NCI-H1694 (cell line): ENCODE results near the gene ARHGEF18.
A peak's percentile ranks its signal among the peaks of the same experiment; 100 is the strongest.
"Not testable (repeated sequence)": the region's sequence is repeated elsewhere in the genome, so short reads cannot be mapped to it uniquely, and the experiment has no call there.

Experiments used
- DNase-seq: peaks from one replicate; lab custom pipeline; 2025; lab: John Stamatoyannopoulos, UW

Gene ARHGEF18

GRCh38 chr19:7348587-7349230 lies at the start of gene ARHGEF18:
Gene ARHGEF18 (plus strand): TSS chr19:7348937. CDS start chr19:7362891, 13,954 bp downstream.
- DNase-seq, result no peak

- no peak for DNase-seq
Measured at GRCh38 chr19:7301525-7301924, 47.2 kb upstream of the ARHGEF18 start.

GRCh38 chr19:7303470-7303869 lies 45.3 kb upstream of the ARHGEF18 start:
- no peak for DNase-seq

DNA sequence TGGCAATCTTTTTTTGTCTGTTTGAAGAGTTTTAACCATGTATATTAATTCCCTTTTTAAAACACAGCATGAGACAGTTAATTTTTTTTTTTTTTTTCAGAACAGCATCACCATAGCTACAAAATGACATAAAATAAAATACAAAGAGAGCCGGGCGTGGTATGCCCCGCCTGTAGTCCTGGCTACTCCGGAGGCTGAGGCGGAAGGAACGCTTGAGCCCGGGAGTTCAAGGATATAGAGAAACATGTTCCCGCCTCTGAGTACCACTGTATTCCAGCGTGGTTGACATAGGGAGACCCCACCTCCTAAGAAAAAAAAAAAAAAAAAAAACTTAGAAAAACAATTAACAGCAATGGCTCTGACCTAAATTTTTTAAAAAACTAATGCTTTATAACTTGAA lies 44.5 kb upstream of the ARHGEF18 start:
- no peak for DNase-seq

DNA sequence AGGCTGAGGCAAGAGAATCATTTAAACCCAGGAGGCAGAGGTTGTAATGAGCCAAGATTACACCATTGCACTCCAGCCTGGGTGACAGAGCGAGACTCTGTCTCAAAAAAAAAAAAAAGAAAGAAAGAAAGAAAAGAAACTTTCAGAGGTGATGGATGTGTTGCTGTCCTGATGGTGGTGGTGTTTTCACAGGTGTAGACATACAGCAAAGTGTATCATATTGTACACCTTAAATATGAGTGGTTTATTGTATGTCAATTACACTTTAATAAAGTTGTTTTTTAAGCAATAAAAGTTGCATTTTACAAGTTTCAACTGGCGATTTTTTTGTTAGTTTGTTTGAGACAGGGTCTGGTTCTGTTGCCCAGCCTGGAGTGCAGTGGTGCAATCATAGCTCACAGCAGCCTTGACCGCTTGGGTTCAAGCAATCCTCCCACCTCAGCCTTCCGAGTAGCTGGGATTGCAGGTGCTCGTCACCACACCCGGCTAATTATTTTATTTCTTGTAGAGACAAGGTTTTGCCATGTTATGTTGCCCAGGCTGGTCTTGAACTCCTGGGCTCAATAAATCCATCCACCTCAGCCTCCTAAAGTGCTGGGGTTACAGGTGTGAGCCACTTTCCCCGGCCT lies 41.0 kb upstream of the ARHGEF18 start:
- DNase-seq, result no peak

GRCh38 chr19:7308327-7308726 lies 40.4 kb upstream of the ARHGEF18 start:
- DNase-seq, result not testable (repeated sequence)

DNA sequence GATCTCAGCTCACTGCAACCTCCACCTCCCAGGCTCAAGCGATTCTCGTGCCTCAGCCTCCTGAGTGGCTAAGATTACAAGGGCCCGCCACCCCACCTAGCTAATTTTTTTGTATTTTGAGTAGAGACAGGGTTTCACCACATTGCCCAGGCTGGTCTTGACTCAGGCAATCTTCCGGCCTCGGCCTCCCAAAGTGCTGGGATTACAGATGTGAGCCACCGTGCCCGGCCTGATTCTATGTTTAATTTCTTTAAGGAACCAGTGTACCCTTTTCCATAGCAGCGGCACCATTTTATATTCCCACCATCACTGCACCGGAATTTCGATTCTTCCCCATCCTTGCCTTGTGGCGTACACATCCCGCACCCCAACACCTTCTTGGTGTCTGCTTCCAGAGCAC lies 36.8 kb upstream of the ARHGEF18 start:
- DNase-seq, result no peak

- DNase-seq, result no peak
Measured at GRCh38 chr19:7312816-7313215, 35.9 kb upstream of the ARHGEF18 start.

DNA sequence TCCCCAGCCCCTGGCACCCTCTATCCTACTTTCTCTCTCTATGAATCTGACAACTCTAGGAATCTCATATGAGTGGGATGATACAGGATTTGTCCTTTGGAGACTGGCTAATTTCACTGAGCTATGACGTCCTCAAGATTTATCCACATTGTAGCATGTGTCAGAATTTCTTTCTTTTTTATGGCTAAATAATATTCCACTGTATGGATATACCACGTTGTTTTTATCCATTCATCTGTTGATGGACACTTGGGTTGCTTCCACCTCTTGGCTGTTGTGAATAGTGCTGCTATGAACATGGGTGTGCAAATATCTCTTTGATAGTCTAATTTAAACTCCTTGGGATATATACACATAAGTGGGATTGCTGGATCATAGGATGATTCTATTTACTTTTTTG lies 30.6 kb upstream of the ARHGEF18 start:
- DNase-seq, result no peak

GRCh38 chr19:7326105-7326877 lies 22.4 kb upstream of the ARHGEF18 start:
- peak; percentile 2 for DNase-seq

DNA sequence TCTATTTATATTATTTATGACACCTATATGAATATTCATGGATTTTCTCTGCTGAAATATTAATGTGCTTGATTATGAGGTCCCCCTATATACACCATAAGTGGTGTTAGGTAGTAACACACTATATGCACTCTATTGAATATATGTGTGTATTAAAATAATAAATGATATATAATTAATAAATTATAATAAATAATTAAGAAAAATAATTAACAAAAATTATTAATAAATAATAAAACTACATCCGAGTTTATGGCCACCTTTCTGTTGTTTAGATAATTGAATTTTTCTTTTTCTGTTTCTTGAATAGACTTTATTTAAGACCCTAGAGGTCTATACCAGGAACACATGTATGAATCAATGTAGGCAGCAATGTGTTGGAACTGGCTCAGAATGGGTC lies 20.9 kb upstream of the ARHGEF18 start:
- no peak for DNase-seq

GRCh38 chr19:7328647-7329046 lies 20.1 kb upstream of the ARHGEF18 start:
- DNase-seq, result no peak

- no peak for DNase-seq
Measured at GRCh38 chr19:7331446-7331845, 17.3 kb upstream of the ARHGEF18 start.

- DNase-seq, result no peak
Measured at GRCh38 chr19:7333198-7334118, 15.3 kb upstream of the ARHGEF18 start.

DNA sequence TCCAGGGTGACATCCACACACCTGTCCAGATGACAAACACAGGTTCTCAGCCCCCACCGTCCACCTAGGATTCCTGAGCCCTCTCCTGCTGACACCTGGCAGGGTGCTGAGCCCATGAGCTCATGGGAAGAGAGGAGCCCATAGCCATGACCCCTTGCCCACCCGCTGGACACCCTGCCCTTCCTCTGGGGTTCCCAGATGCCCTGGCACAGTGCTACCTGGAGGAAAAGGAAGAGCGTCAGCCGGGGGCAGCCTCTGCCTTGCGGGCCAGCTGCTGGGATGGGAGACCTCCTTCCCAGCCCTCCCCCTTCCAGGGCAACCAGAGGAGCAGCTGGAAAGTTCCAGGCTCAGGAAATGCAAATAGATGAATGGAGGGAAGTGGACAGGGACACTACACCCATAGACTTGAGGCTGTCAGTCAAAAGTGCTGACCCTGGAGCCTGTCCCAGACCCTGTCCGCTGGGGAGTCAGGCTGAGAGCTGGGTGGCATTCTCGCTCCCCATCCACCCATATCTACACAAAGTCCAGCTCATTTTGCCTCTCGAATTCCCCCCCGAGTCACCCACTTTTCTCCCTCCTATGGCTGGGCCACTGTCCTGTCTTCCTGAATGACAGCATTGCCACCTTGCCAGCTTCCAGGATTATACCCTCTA lies 12.3 kb upstream of the ARHGEF18 start:
- no peak for DNase-seq

GRCh38 chr19:7337380-7338194 lies 11.2 kb upstream of the ARHGEF18 start:
- no peak for DNase-seq

DNA sequence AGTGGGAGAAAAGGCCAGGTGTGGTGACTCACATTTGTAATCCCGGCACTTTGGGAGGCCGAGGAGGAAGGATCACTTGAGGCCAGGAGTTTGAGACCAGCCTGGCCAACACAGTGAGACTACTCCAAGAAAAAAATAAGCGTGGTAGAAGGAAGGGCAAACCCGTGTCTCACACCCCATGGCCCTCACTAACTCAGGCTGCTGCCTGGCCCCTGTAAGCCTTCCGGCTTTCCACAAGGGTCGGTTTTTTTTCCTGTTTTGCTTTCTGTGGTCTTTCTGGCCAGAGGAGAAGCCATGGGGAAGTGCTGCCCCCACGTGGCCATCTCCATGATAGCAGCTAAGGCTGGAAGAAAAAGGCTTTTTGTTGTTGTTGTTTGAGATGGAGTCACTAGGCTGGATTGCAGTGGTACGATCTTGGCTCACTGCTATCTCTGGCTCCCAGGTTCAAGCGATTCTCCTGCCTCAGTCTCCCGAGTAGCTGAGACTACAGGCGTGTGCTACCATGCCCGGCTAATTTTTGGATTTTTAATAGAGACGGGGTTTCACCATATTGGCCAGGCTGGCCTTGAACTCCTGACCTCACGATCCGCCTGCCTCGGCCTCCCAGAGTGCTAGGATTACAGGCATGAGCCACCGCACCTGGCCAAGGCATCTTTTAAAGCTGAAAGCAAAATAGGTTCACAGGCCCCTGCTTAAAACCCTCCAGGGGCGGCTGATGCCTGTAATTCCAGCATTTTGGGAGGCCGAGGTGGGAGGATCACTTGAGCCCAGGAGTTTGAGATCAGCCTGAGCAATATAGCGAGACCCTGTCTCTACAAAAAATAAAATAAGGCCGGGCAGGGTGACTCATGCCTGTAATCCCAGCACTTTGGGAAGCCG lies 7.5 kb upstream of the ARHGEF18 start:
- DNase-seq, result peak; percentile 72

- no peak for DNase-seq
Measured at GRCh38 chr19:7342143-7342542, 6.6 kb upstream of the ARHGEF18 start.

DNA sequence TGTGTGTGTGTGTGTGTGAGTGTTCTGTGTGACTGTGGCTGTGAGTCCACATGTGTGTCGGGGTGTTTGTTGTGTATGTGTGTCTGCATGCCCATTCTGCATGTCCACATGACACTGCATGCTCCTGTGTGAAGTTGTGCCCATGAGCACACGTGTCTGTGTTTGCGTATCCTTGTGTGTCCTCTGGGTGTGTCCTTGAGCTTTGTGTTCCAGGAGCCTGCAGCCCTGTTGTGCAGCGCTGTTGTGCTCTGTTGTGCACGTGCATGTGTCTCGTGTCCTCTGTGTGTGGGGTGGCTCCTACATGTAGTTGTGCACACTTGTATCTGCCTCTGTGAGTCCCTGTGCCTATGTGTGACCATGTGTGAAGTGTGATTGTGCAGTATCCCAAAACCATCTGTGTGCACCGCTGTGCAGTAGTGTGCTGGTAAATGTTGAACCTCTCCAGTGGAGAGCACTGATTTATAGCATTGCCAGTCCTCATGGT lies 2.2 kb upstream of the ARHGEF18 start:
- no peak for DNase-seq
